Hematopoietic multipotent progenitor cell treated with erythropoietin and hydrocortisone succinate and interleukin-3 and kit ligand, for 8 days (in vitro differentiated cells): Measurements from ENCODE around the gene IZUMO1.
"Not testable (repeated sequence)": the region's sequence is repeated elsewhere in the genome, so short reads cannot be mapped to it uniquely, and the experiment has no call there.

Source experiments
- DNase-seq: peaks from one replicate; pipeline ENCODE4 v3.0.0-alpha.2; 2015

IZUMO1 gene

DNA sequence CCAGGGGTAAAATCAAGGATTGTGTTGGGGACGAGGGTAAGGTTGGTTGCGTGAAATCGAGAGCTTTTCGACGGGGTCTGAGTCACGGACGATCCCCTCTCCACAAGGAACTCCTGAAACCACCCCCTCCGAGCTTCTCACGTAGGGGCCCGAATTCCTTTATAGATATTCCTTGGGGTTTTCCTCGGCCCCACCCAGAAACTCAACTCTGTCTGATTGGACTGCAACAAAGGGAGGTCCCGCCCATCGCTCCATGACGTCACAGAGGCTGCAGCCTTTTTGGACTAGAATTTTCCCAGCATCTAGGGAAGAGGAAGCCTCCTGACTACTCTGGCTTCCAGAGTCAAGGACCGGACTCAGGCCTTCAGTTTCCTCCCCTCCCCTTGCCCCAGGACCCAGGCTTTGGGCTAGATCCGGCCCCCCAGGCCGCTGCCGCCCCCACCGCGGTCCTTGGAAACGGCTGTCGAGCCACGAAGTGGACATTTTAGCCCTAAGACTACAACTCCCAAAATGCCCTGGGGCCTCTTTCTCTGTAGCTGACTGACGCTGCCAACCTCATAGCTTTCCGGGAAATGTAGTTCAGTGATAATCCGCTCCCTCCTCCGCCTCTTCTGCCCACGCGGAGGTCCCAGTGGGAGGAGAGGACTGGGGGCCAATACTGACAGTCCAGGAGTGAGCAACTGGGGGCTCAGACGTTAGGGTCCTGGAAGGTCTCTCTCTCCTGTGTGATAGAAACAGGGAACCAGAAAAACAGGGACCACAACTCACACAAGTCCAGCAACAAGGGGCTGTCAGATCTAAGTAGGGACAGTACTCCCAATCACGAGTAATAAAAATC lies at the start of gene IZUMO1:
Gene IZUMO1, minus strand, starts transcription at position 172 of the 838 bp plus-strand sequence. CDS start 1,050 bp downstream, outside the sequence.
- DNase-seq, result peak; percentile 93

DNA sequence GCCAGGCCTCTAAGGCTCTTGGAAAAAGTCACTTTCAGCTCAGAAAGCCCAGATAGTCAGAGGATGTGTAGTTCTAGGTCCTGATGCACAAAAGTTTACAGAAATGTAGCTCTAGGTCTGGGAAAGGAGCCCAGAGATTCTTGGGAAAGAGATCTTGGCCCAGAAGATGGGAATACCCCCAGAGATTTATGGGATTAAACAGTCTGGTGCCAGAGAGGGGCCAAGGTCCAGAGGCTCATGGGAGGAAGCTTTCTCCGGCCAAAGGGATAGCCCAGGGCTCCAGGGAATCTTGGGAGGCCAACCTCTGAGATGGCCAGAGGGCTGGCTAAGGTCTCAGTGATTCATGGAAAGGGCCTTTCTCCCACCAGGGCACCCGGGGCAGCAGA lies 49.0 kb upstream of the IZUMO1 start:
- DNase-seq, result no peak

DNA sequence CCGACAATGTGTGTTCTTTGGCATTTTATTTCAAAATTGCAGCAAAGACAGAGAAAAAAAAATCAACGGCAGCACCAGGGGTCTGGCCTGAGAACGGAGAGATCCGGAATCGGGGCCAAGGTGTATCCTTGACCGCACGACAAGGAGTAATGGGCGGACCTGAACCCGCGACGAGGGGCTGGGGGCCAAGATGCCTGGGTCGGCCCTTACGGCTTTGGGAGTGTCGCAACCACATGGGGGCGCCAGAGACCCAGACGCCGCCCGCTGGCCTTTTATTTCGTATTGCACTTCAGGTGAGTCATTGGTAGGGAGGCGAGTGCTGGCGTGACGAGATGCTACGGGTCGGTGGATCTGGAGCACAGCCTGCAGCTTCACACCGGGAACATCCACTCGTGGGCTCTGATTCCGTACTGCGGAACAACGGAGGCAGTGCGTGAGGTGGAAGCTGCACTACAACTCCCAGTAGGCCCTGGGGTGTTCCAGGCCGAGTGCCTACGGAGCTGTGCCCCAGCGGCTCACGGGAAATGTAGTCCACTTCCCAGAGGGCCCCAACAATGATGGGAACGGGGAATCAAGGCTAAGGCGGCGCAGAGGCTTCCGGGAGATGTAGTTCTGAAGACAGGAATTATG lies 48.5 kb upstream of the IZUMO1 start:
- DNase-seq, result peak; percentile 93

DNA sequence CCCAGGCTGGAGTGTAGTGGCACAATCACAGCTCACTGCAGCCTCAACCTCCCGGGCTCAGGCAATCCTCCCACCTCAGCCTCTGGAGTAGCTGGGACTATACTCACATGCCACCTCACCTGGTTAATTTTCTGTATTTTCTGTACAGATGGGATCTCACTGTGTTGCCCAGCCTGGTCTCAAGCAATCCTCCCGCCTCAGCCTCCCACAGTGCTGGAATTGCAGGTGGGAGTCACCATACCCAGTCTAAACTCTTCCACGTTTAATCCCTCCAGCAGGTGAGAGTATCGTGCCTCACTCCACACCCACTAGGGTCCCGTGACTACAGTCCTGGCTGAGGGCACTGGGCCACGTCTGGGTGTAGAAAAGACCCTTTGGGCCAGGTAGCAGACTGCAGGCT lies 47.6 kb upstream of the IZUMO1 start:
- no peak for DNase-seq

DNA sequence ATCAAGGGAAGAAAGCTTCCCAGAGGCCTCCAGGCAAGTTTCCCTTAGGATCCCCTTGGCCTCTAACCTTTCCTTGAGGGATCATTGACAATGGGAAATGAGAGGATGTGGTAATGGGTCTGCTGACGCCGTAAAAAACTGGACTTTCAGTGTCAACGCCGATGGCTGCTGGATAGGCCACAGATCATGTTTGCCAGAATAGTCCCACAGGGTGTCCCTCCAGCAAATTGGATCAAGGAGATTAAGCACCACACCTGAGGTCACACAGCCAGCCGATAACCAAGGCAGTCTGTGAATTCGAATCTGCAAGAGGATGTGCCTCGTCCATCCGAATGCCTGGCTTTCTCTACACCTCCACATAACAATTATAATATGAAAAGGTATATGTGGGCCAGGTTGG lies 46.6 kb upstream of the IZUMO1 start:
- DNase-seq, result no peak

DNA sequence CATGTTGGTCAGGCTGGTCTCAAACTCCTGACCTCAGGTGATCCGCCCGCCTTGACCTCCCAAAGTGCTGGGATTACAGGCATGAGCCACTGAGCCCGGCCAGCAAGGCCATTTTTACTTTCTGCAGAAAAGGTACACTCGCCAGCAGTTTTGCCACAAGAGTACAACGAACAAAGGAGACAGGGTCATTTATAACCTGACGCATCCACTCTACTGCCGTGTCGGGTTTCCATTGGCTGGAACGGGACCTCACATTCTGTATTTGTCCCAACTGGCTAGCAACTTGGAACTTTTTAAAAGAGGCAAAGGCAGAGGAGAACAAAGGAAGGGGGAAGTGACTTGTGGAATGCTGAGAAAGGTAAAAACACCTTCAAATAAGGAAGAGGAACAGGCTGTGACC lies 40.6 kb upstream of the IZUMO1 start:
- not testable (repeated sequence) for DNase-seq

DNA sequence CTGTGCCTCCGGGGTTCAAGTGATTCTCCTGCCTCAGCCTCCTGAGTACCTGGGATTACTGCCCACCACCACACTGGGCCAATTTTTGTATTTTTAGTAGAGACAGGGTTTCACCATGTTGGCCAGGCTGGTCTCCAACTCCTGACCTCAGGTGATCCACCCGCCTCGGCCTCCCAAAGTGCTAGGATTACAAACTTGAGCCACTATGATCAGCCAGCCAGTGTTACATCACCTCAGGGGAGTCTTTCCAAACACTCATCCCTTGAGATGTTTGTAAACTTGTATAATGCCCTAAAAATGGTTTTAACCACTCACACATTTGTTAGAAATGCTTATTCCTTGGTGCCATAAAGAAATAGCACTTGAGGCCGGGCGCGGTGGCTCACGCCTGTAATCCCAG lies 39.7 kb upstream of the IZUMO1 start:
- DNase-seq, result not testable (repeated sequence)

DNA sequence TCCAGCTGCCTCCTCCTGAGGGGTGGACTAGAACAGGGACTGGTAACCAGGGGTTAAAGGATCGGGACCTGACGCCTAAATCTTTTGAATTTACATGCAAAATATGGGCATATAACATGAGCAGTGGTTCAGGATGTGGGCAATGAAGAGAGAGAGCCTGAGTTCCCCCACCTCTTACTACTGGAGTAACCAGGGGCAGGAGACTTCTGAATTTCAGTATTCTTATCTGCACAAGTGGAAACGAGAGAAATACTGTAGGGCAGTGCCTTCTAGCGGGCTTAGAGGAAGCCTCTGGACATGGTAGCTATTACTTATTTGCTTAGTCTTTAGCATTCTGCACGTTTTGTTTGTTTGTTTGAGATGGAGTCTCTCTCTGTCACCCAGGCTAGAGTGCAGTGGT lies 37.8 kb upstream of the IZUMO1 start:
- peak; percentile 65 for DNase-seq

DNA sequence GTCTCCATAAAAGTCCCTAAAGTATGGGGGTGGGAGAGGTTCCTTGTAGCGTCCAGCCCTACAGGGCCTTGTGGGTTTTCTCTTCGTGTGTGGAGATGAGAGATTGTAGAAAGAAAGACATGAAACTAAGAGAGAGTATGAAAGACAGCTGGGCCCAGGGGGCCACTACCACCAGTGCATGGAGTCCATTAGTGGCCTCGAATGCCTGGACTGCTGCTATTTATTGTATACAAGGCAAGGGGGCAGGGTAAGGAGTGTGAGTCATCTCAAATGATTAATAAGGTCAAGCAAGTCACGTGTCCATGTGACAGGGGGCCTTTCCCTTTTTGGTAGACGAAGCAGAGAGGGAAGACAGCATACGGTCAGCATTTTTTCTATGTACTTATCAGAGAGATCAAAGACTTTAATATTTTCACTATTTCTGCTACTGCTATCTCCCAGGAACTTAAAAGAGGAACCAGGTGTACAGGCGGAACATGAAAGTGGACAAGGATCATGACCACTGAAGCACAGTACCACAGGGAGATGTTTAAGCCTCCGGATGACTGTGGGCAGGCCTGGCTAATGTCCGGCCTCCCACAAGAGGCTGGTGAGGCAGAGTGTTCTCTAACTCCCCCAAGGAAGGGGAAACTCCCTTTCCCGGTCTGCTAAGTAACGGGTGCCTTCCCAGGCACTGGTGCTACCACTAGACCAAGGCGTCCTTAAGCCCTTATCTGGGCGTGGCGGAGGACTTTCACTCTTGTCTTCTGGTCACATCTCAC lies 34.1 kb upstream of the IZUMO1 start:
- DNase-seq, result peak; percentile 75

DNA sequence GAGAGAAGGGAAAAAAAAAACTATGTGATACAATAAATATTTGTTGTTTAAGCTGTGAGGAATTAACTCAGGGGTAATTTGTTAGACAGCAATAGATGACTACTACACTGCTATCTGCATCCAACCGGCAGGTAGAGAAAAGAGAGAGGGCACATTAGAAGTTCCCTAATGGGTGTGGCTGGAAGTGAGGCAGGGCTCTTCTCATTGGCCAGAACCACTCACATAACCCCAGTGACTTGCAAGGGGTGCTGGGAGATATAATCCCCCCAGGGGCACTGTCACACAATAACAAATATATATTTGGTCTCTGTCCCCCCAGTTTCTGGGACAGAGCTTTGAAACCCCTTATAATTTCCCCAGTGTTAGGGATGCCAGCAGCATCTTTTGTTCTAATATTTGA lies 32.9 kb upstream of the IZUMO1 start:
- peak; percentile 39 for DNase-seq

DNA sequence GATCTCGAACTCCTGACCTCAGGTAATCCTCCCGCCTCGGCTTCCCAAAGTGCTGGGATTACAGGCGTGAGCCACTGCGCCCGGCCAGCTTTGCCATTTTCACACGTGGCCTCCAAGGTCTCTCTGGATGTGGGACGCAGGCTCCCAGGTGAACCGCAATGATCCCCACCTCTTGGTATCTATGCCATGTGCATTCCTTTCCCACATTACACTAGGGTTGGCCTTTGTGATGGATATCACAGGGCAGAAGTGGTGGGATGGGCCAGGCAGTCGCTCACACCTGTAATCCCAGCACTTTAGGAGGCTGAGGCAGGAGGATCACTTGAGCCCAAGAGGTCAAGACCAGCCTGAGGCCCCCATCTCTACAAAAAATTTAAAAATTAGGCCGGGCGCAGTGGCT lies 31.0 kb upstream of the IZUMO1 start:
- no peak for DNase-seq

DNA sequence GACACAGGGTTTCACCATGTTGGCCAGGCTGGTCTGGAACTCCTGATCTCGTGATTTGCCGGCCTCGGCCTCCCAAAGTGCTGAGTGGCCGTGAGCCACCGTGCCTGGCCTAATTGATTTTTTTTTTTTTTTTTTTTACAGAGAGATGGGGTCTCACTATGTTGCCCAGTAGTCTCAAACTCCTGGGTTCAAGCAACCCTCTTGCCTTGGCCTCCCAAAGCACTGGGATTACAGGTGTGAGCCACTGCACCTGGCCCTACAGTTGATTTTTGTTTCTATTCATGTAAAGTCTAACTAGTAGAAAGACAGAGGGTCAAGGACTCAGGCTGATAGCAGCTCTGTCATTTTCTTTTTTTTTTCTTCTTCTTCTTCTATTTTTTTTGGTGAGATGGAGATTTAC lies 30.4 kb upstream of the IZUMO1 start:
- DNase-seq, result no peak

DNA sequence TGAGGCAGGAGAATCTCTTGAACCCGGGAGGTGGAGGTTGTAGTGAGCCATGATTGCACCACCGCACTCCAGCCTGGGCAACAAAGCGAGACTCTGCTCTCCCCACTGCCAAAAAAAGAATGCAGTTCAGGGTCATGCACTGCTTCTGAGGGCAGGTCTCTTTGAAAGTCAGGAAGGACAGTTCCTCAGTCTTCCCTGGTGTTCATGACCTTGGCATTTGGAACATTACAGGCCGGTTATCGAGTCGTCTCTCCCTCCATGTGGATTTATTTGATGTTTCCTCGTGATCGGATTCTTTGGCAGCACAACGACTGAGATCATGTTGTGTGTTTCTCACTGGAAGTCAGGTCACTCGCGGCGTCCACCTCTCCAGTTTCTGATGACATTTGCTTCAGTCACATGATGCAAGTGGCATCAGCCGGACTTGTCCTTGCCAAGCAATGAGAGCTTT lies 25.8 kb upstream of the IZUMO1 start:
- no peak for DNase-seq

DNA sequence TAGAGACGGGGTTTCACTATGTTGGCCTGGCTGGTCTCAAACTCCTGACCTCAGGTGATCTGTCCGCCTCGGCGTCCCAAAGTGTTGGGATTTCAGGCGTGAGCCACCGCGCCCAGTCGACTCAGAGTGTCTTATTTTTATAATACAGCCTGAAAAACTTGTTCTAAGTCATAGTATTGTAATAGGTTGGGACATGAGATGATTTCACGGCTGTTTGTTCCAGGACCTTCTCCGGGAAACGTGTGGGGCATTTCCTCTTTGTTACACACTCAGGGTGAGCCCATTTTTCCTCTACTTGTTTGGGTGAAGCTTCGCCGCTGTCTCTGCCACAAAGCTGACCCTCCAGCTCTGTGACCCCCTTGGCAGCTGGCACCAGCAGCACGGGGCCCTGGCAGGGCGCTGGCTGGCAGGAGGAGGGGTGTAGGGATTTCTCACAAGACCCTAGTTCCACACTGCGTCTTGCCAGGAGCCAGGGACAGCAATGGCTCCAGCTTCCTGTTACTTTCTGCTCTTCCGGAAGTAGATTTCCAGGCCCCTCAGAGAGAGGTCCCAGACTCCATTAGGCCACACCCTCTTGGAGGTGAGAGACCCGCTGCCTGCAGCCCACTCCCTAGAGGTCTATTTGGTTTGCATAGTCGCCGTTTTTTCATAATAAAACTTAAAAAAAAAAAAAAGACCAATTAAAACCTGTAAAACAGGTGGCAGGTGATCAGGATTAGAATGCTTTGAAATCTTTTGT lies 24.2 kb upstream of the IZUMO1 start:
- DNase-seq, result no peak

DNA sequence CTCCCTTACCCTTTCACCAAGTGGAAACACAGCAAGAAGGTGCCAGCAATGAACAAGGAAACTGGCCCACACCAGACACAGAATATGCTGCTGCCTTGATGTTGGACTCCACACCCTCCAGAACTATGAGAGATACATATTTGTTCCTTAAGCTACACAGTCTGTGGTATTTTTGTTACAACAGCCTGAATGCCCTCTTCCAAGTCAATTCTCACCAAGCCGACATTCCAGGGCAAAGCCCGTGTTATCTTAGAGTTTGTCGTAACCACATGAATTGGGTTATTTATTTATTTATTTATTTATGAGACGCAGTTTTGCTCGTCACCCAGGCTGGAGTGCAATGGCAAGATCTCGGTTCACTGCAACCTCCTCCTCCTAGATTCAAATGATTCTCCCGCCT lies 23.6 kb upstream of the IZUMO1 start:
- no peak for DNase-seq

DNA sequence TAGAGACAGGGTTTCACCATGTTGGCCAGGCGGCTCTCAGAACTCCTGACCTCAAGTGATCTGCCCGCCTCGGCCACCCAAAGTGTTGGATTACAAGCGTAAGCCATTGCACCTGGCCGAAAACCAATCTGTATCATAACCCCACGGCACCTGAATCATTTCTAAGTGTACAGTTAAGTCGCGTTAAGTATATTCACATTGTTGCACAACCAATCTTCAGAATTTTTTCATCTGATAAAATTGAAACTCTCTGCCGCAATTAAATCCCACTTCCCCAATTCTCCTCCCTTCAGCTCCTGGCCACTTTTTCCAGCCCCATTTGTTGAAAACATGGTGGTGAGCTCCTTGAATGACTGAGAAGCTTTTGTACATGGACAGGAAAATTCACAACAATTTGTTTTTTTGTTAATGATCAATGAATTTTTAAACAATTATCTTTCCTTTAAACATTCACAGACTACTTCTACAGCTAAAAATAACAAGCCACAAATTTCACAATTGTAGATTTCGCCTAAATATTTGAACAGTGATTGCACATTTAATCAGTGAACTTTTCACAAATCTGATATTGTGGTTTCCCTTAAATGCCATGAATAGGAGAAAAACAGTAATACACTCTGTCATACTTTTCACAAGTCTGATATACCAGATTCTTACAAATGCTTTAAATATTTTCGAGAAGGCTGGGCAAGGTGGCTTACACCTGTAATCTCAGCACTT lies 22.4 kb upstream of the IZUMO1 start:
- DNase-seq, result no peak

DNA sequence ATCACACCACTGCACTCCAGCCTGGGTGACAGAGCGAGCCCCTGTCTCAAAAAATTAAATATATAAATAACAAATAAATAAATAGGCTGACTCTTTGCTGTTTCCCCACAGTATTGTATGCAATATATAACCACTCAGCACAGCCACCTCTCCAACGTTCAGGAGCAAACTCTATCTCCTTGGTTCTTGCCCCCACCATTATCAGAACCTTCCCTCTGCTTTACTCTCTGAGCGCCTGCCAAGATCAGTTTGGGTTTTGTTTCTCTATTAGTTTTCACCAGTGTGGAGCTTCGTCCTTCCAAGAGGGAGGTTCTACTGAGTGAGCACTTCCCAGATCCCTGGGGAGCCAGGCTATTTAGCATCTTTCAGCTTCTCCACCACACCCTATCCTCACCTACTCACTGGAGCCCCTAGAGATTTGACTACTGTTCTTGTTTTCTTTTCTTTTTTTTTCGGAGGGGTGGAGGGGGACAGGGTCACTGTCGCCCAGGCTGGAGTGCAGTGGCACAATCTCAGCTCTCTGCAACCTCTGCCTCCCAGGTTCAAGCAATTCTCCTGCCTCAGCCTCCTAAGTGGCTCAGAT lies 21.6 kb upstream of the IZUMO1 start:
- DNase-seq, result peak; percentile 80

DNA sequence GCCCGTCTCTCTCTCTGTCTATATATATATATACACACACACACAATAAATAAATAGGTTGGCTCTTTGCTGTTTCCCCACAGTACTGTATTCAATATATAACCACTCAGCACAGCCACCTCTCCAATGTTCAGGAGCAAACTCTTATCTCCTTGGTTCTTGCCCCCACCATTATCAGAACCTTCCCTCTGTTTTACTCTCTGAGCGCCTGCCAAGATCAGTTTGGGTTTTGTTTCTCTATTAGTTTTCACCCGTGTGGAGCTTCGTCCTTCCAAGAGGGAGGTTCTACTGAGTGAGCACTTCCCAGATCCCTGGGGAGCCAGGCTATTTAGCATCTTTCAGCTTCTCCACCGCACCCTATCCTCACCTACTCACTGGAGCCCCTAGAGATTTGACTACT lies 19.1 kb upstream of the IZUMO1 start:
- peak; percentile 95 for DNase-seq

DNA sequence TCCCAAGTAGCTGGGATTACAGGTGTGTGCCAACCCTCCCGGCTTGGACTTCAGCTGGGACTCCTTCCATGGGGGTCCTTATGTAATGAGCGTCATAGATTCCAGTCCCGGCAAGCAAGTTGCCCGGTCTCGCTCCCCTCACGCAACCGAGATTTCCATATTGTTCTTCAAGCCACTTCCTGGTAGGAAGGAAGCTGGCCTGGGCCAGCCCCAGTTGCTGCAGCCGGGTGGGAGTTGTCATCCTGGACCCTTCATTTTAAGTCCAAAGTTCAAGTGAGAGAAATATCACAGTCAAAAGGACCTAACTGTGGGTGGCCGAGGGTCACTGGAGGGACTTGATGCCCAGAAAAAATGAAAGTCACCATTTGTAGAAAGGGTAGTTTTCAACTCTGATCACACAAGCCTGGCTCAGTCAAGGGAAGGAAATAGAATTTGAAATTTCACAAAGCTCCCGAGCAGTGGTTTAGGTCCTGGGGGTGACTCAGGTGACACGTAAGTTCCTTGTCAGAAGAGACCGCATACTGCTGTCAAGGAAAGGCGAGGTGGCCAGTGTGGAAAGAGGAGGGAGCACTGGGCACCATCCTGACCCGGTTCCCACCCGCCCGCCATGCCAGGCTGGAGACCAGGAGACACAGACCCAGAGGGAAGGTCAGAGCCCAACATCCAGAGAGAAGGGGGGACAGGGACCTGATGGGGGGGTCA lies 13.9 kb upstream of the IZUMO1 start:
- DNase-seq, result no peak

DNA sequence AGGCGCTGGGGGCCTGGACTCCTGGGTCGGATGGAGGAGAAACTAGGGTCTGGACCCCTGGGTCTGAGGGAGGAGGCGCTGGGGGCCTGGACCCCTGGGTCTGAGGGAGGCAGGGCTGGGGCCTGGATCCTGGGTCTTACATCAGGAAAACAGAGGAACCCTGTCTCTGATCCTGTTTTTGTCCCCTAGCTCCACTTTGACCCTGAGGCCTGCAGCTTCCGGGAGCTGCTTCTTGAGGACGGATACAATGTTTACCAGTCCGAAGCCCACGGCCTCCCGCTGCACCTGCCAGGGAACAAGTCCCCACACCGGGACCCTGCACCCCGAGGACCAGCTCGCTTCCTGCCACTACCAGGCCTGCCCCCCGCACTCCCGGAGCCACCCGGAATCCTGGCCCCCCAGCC lies 11.0 kb upstream of the IZUMO1 start:
- DNase-seq, result no peak

DNA sequence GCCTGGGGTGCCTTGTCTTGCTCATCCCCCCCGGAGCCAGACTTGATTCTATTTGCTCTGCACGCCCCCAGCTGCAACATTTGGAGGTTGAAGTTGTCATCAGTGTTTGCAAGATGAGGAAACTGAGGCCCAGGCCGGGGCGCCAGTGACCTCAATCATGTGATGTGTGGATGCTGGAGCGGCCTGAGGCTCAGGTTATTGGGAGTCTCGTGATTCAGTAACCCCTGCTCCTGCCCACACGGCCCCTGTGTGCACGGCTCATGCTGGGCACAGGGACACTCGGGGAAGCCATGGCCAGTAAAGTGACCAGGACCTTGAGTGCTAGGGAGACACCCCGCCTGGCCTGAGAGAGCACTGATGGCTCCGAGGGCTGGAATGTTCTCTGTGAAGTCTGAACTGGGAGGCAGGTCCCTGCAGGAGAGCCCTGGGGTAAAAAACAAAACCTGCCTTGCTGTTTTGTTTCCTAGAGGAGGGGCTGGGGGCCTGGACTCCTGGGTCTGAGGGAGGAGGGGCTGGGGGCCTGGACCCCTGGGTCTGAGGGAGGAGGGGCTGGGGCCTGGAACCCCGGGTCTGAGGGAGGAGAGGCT lies 10.5 kb upstream of the IZUMO1 start:
- no peak for DNase-seq
